Measurements from ENCODE around the gene NQO1. TPM values are rescaled to one million over a fixed set of nuclear protein-coding genes. Genes with fewer than 3 reads are reported as not detected.

The NQO1 gene
- total and polyA plus RNA-seq, 9 of the 15 experiments (the other 6 are each of a cell fraction or from before 2014, with no cell fraction given) = 96.7 to 198 (median 122) TPM

- no peak for TF ChIP-seq THAP7 (CRISPR knock-in tag; IDR thresholded peaks at IDR 0.05)
- TF ChIP-seq, protein P1, sequence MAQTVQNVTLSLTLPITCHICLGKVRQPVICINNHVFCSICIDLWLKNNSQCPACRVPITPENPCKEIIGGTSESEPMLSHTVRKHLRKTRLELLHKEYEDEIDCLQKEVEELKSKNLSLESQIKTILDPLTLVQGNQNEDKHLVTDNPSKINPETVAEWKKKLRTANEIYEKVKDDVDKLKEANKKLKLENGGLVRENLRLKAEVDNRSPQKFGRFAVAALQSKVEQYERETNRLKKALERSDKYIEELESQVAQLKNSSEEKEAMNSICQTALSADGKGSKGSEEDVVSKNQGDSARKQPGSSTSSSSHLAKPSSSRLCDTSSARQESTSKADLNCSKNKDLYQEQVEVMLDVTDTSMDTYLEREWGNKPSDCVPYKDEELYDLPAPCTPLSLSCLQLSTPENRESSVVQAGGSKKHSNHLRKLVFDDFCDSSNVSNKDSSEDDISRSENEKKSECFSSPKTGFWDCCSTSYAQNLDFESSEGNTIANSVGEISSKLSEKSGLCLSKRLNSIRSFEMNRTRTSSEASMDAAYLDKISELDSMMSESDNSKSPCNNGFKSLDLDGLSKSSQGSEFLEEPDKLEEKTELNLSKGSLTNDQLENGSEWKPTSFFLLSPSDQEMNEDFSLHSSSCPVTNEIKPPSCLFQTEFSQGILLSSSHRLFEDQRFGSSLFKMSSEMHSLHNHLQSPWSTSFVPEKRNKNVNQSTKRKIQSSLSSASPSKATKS (CRISPR knock-in tag; IDR thresholded peaks at IDR 0.05) = no peak
- peak; percentile 99 for TF ChIP-seq ELF2 (CRISPR knock-in tag; IDR thresholded peaks at IDR 0.05)
- 0 out of 2 replicates have a peak, but pooled peaks have one; percentile 70 for TF ChIP-seq HIVEP1 (CRISPR knock-in tag; IDR thresholded peaks at IDR 0.05)
- peak; percentile 54; the same call in 1 of the 2 replicates for TF ChIP-seq ZNF197 (CRISPR knock-in tag; IDR thresholded peaks at IDR 0.05; ENCODE audit: low read depth)
- TF ChIP-seq, protein P2, sequence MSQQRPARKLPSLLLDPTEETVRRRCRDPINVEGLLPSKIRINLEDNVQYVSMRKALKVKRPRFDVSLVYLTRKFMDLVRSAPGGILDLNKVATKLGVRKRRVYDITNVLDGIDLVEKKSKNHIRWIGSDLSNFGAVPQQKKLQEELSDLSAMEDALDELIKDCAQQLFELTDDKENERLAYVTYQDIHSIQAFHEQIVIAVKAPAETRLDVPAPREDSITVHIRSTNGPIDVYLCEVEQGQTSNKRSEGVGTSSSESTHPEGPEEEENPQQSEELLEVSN (IDR thresholded peaks at IDR 0.05; ENCODE audit: borderline replicate concordance in 1 of 2, extremely low read depth in 1 of 2, insufficient read depth in 1 of 2, insufficient read length in 1 of 2, low read depth in 1 of 2, low read length in 1 of 2, poor library complexity in 1 of 2, severe bottlenecking in 1 of 2) = peak; percentile 48 to 81
- TF ChIP-seq NRF1 (conservative IDR thresholded peaks at IDR 0.05 in 1 of 2, IDR thresholded peaks at IDR 0.05 in 1 of 2) = peak in 1 of 2 experiments; percentile 27; a peak in 2 of 4 replicates
- no peak for TF ChIP-seq CCAR2 (IDR thresholded peaks at IDR 0.05; ENCODE audit: low read depth, low read length)
- no peak for TF ChIP-seq MEIS2 (IDR thresholded peaks at IDR 0.05; ENCODE audit: partially characterized antibody)
- TF ChIP-seq ZFP1 (CRISPR knock-in tag; IDR thresholded peaks at IDR 0.05) = peak; percentile 39; the same call in 1 of the 2 replicates
- no peak for TF ChIP-seq ZNF764 (CRISPR knock-in tag; IDR thresholded peaks at IDR 0.05; ENCODE audit: low read depth)
- TF ChIP-seq KAT7 (CRISPR knock-in tag; IDR thresholded peaks at IDR 0.05; ENCODE audit: borderline replicate concordance) = 0 out of 2 replicates have a peak, but pooled peaks have one; percentile 13
- TF ChIP-seq NR2F6 (CRISPR knock-in tag; IDR thresholded peaks at IDR 0.05) = no peak
- no peak for TF ChIP-seq ZNF212 (CRISPR knock-in tag; IDR thresholded peaks at IDR 0.05)
- no peak; the same call in 1 of the 2 replicates for TF ChIP-seq NR2C2 (CRISPR knock-in tag; IDR thresholded peaks at IDR 0.05)
- TF ChIP-seq NR2C2 (tag; IDR thresholded peaks at IDR 0.05) = peak; percentile 91
- peak; percentile 60; the same call in 1 of the 2 replicates for TF ChIP-seq TFAP4 (CRISPR knock-in tag; IDR thresholded peaks at IDR 0.05; ENCODE audit: borderline replicate concordance)
- no peak for TF ChIP-seq ZNF121 (CRISPR knock-in tag; conservative IDR thresholded peaks at IDR 0.05)
- no peak for TF ChIP-seq EP300 (IDR thresholded peaks at IDR 0.05; ENCODE audit: low read length)
- TF ChIP-seq, protein P3, sequence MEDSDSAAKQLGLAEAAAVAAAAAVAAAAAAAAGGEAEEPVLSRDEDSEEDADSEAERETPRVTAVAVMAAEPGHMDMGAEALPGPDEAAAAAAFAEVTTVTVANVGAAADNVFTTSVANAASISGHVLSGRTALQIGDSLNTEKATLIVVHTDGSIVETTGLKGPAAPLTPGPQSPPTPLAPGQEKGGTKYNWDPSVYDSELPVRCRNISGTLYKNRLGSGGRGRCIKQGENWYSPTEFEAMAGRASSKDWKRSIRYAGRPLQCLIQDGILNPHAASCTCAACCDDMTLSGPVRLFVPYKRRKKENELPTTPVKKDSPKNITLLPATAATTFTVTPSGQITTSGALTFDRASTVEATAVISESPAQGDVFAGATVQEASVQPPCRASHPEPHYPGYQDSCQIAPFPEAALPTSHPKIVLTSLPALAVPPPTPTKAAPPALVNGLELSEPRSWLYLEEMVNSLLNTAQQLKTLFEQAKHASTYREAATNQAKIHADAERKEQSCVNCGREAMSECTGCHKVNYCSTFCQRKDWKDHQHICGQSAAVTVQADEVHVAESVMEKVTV (CRISPR knock-in tag; IDR thresholded peaks at IDR 0.05) = no peak
- no peak for TF ChIP-seq ETV1 (tag; conservative IDR thresholded peaks at IDR 0.05; ENCODE audit: low read depth)
Measured at GRCh38 chr16:69761983-69762813, 35.8 kb upstream of the NQO1 start, which contains the start of gene WWP2 (continued).

Data from K562 (cell line).